ENCODE data around the gene CBFA2T3. TPM values are rescaled to one million over a fixed set of nuclear protein-coding genes. Genes with fewer than 3 reads are reported as not detected.

Gene CBFA2T3
- total RNA-seq, 1 experiment from 2014 or later: 2.9 TPM

DNA sequence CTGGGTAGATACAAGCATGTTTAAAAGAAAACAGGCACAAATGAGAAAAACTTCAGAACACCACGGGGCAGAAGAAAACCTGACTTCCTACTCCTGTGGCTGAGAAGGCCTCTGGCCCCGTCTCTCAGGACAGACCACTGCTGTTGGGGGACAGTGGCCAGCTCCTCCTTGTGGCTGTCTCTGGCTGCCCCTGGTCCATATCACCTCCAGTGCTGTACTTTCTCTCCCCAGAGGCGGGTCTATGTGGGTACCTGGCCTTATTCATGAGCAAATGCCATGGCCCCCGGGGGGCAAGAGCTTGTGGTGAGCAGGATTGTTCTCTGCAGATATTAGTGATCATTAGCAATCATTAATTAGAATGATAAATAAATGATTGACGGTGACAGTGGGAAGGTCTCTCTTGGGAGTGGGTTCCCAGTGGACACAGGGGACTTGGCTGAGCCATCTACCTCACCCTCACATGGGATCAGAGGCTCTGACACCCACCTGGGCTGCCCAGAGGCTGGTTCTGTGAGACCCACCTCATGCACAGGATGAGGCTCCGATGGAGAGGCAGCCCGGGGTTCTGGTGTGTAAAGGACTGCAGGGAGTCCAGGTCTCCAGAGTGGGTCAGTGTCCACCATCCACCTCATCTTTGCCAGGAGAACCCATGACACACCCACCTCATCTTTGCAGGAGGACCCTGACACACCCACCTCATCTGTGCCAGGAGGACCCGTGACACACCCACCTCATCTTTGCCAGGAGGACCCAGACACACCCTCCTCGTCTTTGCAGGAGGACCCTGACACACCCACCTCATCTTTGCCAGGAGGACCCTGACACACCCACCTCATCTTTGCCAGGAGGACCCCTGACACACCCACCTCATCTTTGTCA, 30.6 kb upstream of the CBFA2T3 start:
- H3K27ac ChIP-seq (ENCODE audit: insufficient read length, low read depth, low read length): no peak overlapping the region
- no peak overlapping the region for H2AK5ac ChIP-seq (ENCODE audit: insufficient read length, low read length)
- no peak overlapping the region for H2BK20ac ChIP-seq (ENCODE audit: low read depth, low read length, poor library complexity, severe bottlenecking)
- no peak overlapping the region for H4K5ac ChIP-seq (ENCODE audit: insufficient read length, low read depth, low read length)
- no peak overlapping the region for H3K4me2 ChIP-seq (ENCODE audit: insufficient read depth, insufficient read length, low read length)
- H3K9ac ChIP-seq (ENCODE audit: extremely low read depth, insufficient read length, low read length): no peak overlapping the region
- TF ChIP-seq, protein P1, sequence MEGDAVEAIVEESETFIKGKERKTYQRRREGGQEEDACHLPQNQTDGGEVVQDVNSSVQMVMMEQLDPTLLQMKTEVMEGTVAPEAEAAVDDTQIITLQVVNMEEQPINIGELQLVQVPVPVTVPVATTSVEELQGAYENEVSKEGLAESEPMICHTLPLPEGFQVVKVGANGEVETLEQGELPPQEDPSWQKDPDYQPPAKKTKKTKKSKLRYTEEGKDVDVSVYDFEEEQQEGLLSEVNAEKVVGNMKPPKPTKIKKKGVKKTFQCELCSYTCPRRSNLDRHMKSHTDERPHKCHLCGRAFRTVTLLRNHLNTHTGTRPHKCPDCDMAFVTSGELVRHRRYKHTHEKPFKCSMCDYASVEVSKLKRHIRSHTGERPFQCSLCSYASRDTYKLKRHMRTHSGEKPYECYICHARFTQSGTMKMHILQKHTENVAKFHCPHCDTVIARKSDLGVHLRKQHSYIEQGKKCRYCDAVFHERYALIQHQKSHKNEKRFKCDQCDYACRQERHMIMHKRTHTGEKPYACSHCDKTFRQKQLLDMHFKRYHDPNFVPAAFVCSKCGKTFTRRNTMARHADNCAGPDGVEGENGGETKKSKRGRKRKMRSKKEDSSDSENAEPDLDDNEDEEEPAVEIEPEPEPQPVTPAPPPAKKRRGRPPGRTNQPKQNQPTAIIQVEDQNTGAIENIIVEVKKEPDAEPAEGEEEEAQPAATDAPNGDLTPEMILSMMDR (conservative IDR thresholded peaks at IDR 0.05): no peak
- H3K79me1 ChIP-seq (ENCODE audit: insufficient read depth, low read depth, low read length, poor library complexity, severe bottlenecking): no peaks in the 10 kb centered on the region
- peaks cover 44% of the 10 kb centered on the region for H3K27me3 Mint-ChIP-seq (ENCODE audit: low read depth)
- H3K18ac ChIP-seq (ENCODE audit: insufficient read length, low read depth, low read length): no peak overlapping the region
- H2BK12ac ChIP-seq (ENCODE audit: insufficient read length, low read depth, low read length): no peak overlapping the region
- no peak overlapping the region for H2BK120ac ChIP-seq (ENCODE audit: low read depth, low read length, poor library complexity, severe bottlenecking)
- no peak overlapping the region for H2BK15ac ChIP-seq (ENCODE audit: low read depth, low read length)
- H3K14ac ChIP-seq (ENCODE audit: insufficient read depth, low read length): no peak overlapping the region
- no peaks in the 10 kb centered on the region for H3K4me1 ChIP-seq (ENCODE audit: insufficient read depth, low read length)
- H4K20me1 ChIP-seq (ENCODE audit: control insufficient read depth, insufficient read depth, insufficient read length): no peaks in the 10 kb centered on the region
- peaks cover 3 to 6% of the 10 kb centered on the region in 2 experiments for H3K4me1 Mint-ChIP-seq
- H4K91ac ChIP-seq (ENCODE audit: insufficient read length, low read depth, low read length): no peak overlapping the region
- no peak overlapping the region for H3K4me3 Mint-ChIP-seq
- no peaks in the 10 kb centered on the region for H3K79me2 ChIP-seq (ENCODE audit: insufficient read depth, low read length)
- no peak overlapping the region for H4K8ac ChIP-seq (replicated peaks; ENCODE audit: insufficient read length, low read depth, low read length)
- H3K56ac ChIP-seq (ENCODE audit: insufficient read length, low read depth, low read length): no peak overlapping the region
- no peaks in the 10 kb centered on the region for H3K27me3 ChIP-seq (ENCODE audit: insufficient read depth, low read length)
- peaks cover 7 to 8% of the 10 kb centered on the region in 2 experiments for H3K9me3 Mint-ChIP-seq
- WGBS (ENCODE audit: extremely low coverage, insufficient read length, low lambda C conversion rate): no CpG with 5 or more reads among the region's 9 CpGs
- no peak overlapping the region for H2AFZ ChIP-seq (ENCODE audit: low read length)
- no peak for DNase-seq
- no peak overlapping the region for H3K4ac ChIP-seq (ENCODE audit: low read depth, low read length)
- H3K9me3 ChIP-seq (ENCODE audit: control insufficient read depth, low read depth, low read length): no peaks in the 10 kb centered on the region
- no peaks in the 10 kb centered on the region; a peak in 1 of 7 replicates for H3K36me3 Mint-ChIP-seq (ENCODE audit: insufficient read depth in 1 of 3, low read depth in 3 of 3)
- H3K23ac ChIP-seq (ENCODE audit: insufficient read length, low read depth, low read length): no peak overlapping the region
- H2BK5ac ChIP-seq (ENCODE audit: insufficient read length, low read length): no peak overlapping the region
- H3T11ph ChIP-seq (ENCODE audit: low read length): no peak overlapping the region
- H3K23me2 ChIP-seq (ENCODE audit: insufficient read length, low read depth, low read length, poor library complexity, severe bottlenecking): no peaks in the 10 kb centered on the region
- H3K27ac Mint-ChIP-seq: no peak overlapping the region

All from H9 (cell line).